ENCODE results near the gene DGKD.

Gene DGKD

GRCh38 chr2:233424154-233424951 is 70.1 kb downstream of the DGKD start:
- Histone ChIP-seq H3K4me1 (ENCODE audit: low read length) (peaks cover 5% of the 10 kb centered on the region), H3K4me2 (ENCODE audit: low read length) (no peak overlapping the region), H3K27me3 (ENCODE audit: low read depth, low read length) (no peaks in the 10 kb centered on the region), H3K36me3 (replicated peaks; ENCODE audit: low read depth, low read length) (no peaks in the 10 kb centered on the region), H4K20me1 (ENCODE audit: insufficient read depth, low read length) (no peaks in the 10 kb centered on the region), H3K9me3 (ENCODE audit: insufficient read depth, low read length) (no peaks in the 10 kb centered on the region), H3K79me2 (ENCODE audit: low read length) (peaks cover 4% of the 10 kb centered on the region; the same call in 1 of the 2 replicates), H3K4me3 (ENCODE audit: low read length) (no peak overlapping the region), H3K9ac (ENCODE audit: low read length) (no peak overlapping the region), H3K27ac (ENCODE audit: low read length) (no peak overlapping the region), H2AFZ (ENCODE audit: low read depth, low read length) (no peak overlapping the region)
- TF ChIP-seq CTCF (IDR thresholded peaks at IDR 0.05; ENCODE audit: low read depth, low read length) (no peak), EZH2phosphoT487 (IDR thresholded peaks at IDR 0.05; ENCODE audit: low read depth) (no peak)

GRCh38 chr2:233426619-233427342 is 72.5 kb downstream of the DGKD start:
- H3K4me2 ChIP-seq (ENCODE audit: low read length), result no peak overlapping the region
- no peaks in the 10 kb centered on the region for H3K36me3 ChIP-seq (replicated peaks; ENCODE audit: low read depth, low read length)
- H3K27me3 ChIP-seq (ENCODE audit: low read depth, low read length), result no peaks in the 10 kb centered on the region
- H3K9me3 ChIP-seq (ENCODE audit: insufficient read depth, low read length), result no peaks in the 10 kb centered on the region
- H3K4me3 ChIP-seq (ENCODE audit: low read length), result no peak overlapping the region
- TF ChIP-seq EZH2phosphoT487 (IDR thresholded peaks at IDR 0.05; ENCODE audit: low read depth), result no peak
- no peak for TF ChIP-seq CTCF (IDR thresholded peaks at IDR 0.05; ENCODE audit: low read depth, low read length)
- no peak overlapping the region for H3K9ac ChIP-seq (ENCODE audit: low read length)
- no peak overlapping the region for H2AFZ ChIP-seq (ENCODE audit: low read depth, low read length)
- no peaks in the 10 kb centered on the region for H4K20me1 ChIP-seq (ENCODE audit: insufficient read depth, low read length)
- H3K27ac ChIP-seq (ENCODE audit: low read length), result no peak overlapping the region
- no peaks in the 10 kb centered on the region for H3K4me1 ChIP-seq (ENCODE audit: low read length)
- no peaks in the 10 kb centered on the region for H3K79me2 ChIP-seq (ENCODE audit: low read length)

- Histone ChIP-seq H3K79me2 (ENCODE audit: low read length) (no peaks in the 10 kb centered on the region), H3K4me1 (ENCODE audit: low read length) (no peaks in the 10 kb centered on the region), H3K36me3 (replicated peaks; ENCODE audit: low read depth, low read length) (no peaks in the 10 kb centered on the region), H3K27me3 (ENCODE audit: low read depth, low read length) (no peaks in the 10 kb centered on the region), H3K9ac (ENCODE audit: low read length) (no peak overlapping the region), H4K20me1 (ENCODE audit: insufficient read depth, low read length) (no peaks in the 10 kb centered on the region), H2AFZ (ENCODE audit: low read depth, low read length) (no peak overlapping the region), H3K9me3 (ENCODE audit: insufficient read depth, low read length) (no peaks in the 10 kb centered on the region), H3K4me3 (ENCODE audit: low read length) (no peak overlapping the region), H3K4me2 (ENCODE audit: low read length) (no peak overlapping the region), H3K27ac (ENCODE audit: low read length) (no peak overlapping the region)
- TF ChIP-seq EZH2phosphoT487 (IDR thresholded peaks at IDR 0.05; ENCODE audit: low read depth), result no peak
These were observed 73.7 kb downstream of the DGKD start for GRCh38 chr2:233428008-233428407.

GRCh38 chr2:233428438-233428837 is 74.1 kb downstream of the DGKD start:
- H3K27ac ChIP-seq (ENCODE audit: low read length), result no peak overlapping the region
- TF ChIP-seq EZH2phosphoT487 (IDR thresholded peaks at IDR 0.05; ENCODE audit: low read depth), result no peak
- TF ChIP-seq CTCF (IDR thresholded peaks at IDR 0.05; ENCODE audit: low read depth, low read length), result no peak

More at GRCh38 chr2:233428438-233428837, 74.1 kb downstream of the DGKD start:
- Histone ChIP-seq H3K9ac (ENCODE audit: low read length) (no peak overlapping the region), H3K4me1 (ENCODE audit: low read length) (no peaks in the 10 kb centered on the region), H3K79me2 (ENCODE audit: low read length) (no peaks in the 10 kb centered on the region), H3K4me2 (ENCODE audit: low read length) (no peak overlapping the region), H3K36me3 (replicated peaks; ENCODE audit: low read depth, low read length) (no peaks in the 10 kb centered on the region), H3K4me3 (ENCODE audit: low read length) (no peak overlapping the region), H2AFZ (ENCODE audit: low read depth, low read length) (no peak overlapping the region), H3K27me3 (ENCODE audit: low read depth, low read length) (no peaks in the 10 kb centered on the region), H3K9me3 (ENCODE audit: insufficient read depth, low read length) (no peaks in the 10 kb centered on the region), H4K20me1 (ENCODE audit: insufficient read depth, low read length) (no peaks in the 10 kb centered on the region)

Measured in OCI-LY3 (cell line).